ENCODE data around the gene DNAH9.

DNAH9 gene, protein sequence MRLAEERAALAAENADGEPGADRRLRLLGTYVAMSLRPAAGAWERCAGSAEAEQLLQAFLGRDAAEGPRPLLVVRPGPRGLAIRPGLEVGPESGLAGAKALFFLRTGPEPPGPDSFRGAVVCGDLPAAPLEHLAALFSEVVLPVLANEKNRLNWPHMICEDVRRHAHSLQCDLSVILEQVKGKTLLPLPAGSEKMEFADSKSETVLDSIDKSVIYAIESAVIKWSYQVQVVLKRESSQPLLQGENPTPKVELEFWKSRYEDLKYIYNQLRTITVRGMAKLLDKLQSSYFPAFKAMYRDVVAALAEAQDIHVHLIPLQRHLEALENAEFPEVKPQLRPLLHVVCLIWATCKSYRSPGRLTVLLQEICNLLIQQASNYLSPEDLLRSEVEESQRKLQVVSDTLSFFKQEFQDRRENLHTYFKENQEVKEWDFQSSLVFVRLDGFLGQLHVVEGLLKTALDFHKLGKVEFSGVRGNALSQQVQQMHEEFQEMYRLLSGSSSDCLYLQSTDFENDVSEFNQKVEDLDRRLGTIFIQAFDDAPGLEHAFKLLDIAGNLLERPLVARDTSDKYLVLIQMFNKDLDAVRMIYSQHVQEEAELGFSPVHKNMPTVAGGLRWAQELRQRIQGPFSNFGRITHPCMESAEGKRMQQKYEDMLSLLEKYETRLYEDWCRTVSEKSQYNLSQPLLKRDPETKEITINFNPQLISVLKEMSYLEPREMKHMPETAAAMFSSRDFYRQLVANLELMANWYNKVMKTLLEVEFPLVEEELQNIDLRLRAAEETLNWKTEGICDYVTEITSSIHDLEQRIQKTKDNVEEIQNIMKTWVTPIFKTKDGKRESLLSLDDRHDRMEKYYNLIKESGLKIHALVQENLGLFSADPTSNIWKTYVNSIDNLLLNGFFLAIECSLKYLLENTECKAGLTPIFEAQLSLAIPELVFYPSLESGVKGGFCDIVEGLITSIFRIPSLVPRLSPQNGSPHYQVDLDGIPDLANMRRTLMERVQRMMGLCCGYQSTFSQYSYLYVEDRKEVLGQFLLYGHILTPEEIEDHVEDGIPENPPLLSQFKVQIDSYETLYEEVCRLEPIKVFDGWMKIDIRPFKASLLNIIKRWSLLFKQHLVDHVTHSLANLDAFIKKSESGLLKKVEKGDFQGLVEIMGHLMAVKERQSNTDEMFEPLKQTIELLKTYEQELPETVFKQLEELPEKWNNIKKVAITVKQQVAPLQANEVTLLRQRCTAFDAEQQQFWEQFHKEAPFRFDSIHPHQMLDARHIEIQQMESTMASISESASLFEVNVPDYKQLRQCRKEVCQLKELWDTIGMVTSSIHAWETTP (N-terminal part only)

DNA sequence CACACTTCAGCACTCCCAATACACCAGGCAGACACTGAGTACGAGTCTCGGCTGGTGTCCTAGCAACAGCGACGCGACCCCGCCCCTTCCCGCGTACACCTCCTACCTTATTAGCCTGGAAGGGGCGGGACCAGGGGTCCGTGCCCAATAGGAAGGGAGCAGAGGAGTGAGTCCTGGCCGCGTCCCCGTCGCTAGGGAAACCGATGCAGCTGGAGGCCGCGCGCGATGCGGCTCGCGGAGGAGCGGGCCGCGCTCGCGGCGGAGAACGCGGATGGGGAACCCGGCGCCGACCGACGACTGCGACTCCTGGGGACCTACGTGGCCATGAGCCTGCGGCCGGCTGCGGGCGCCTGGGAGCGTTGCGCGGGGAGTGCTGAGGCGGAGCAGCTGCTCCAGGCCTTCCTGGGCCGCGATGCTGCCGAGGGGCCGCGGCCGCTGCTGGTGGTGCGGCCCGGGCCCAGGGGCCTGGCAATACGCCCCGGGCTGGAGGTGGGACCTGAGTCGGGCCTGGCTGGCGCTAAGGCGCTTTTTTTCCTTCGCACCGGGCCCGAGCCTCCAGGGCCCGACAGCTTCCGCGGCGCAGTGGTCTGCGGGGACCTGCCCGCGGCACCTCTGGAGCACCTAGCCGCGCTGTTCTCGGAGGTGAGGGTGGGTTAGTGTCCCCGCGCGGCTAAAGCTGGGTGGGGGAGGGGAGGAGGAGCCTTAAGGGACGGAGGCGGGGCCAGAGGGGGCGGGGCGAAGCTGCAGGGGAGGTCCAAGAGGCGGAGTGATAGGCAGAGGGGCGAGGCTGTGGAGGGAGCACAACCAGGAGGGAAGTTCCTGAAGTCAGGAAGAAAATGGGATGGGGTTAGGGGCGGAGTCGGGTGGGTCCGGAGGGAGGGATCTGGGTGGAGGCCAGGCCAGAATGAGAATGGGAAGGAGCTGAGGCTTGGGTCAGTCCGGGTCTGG lies at the start of gene DNAH9:
Gene DNAH9, plus strand, starts transcription at position 197 of the 948 bp plus-strand sequence. Its CDS starts 29 bp downstream, at position 226.
- peak in 1 of 2 donors; percentile 3 for DNase-seq

DNA sequence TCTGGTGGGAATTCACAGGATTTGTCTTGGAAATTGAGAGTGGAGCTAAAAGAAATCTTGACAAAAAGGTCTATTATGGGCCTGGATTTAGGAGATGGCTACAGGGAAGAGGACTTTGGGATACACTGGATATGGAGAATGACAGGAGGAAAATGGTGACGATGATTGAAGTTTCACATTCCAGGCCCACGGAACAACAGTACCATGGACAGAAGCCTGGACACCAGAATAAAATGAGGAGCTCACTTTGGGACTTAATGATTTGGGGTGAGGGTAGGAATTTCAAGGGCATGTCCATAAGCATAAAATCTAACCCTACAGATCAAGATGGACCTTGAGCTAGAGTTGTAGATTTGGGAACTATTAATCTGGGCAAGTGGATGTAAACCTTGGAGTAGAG lies 47.8 kb upstream of the DNAH9 start:
- DNase-seq = no peak

DNA sequence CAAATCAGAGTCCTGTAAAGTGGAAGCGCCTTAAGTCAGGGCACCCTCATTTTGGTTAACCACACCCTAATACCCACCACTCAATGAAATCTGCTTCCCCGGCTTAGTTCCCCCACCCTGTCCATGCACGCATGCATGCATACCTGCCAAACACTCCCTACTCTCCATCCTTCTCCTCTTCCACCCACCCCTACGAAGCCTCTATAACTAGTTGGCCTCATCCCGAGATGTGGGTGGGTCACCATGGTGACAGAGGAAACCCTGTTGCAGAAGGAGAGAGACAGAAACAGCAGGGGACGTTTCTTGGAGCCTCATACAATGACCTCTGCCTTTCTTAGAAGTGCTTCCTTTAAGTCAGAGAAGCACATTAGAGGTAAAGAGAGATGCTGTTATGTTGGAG lies 46.8 kb upstream of the DNAH9 start:
- DNase-seq = no peak

DNA sequence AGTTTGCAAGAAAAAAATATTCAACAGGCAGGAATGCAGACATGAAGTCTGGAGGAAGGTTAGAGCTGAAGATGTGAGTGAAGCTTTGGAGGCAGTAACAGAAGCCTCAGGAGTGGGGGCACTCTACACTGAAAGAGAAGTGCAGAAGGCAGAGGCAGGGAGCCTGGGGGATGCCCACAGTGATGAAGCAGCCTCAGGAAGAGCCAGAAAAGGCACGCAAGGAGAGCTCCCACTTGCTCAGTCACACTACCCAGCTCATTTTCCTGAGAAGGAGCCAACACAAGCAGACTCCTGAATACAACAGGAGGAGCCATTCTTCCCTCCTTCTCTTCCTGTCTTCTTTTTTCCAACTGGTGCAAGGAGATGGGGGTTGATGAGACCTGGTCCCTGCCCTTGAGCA lies 45.1 kb upstream of the DNAH9 start:
- no peak for DNase-seq

DNA sequence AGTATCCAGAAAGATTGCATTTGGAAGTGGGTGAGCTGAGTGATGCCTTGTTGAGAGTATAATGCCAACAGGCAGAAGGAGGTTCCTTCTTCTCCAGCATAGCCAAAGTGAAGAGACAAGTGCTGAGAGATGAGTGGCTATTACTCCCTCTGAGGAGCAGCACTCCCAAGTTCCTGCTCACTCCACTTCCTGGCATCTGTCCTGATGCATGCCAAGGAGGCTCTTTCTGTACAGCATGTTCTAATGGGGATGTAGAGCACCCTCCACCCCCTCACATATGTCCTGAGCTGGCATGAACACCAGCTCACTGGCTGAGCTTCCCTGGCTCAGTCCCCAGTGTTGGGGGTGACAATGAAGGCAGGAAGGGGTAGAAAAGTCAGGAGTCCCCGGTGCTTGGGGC lies 44.2 kb upstream of the DNAH9 start:
- no peak for DNase-seq

DNA sequence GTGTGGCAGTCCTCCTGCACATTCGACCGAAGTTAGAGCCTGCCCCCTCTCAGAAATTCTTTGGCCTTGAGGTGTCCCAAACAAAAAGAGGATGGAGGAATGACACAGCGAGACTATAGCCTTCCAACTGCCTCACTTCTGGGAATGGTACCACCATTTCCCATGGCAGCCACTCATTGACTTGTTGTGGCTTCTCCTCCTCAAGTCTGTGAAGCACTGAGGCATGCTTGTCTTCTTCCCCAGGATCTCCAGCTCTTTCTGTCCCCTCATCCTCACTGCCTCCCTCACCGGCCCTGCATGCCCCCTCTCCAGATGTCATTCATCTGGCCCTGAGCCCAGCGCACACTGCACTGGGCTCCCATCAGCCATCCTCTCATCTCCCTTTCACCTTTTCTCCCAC lies 43.7 kb upstream of the DNAH9 start:
- DNase-seq = no peak

DNA sequence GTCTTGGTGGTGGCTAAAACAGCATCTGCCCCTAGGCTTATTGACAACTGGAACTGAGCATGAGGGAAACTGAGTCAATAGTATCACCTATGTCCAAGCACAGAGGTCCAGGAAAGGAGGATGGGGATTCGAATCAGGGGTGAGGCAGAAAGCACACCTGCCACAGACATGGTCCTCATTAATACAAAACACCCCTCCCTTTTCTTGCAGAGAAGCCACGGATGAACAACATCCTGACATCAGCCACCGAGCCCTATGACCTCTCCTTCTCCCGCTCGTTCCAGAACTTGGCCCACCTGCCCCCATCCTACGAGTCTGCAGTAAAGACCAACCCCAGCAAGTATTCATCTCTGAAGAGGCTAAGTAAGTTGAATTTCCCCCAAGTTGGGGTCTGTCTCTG lies 42.7 kb upstream of the DNAH9 start:
- no peak for DNase-seq

DNA sequence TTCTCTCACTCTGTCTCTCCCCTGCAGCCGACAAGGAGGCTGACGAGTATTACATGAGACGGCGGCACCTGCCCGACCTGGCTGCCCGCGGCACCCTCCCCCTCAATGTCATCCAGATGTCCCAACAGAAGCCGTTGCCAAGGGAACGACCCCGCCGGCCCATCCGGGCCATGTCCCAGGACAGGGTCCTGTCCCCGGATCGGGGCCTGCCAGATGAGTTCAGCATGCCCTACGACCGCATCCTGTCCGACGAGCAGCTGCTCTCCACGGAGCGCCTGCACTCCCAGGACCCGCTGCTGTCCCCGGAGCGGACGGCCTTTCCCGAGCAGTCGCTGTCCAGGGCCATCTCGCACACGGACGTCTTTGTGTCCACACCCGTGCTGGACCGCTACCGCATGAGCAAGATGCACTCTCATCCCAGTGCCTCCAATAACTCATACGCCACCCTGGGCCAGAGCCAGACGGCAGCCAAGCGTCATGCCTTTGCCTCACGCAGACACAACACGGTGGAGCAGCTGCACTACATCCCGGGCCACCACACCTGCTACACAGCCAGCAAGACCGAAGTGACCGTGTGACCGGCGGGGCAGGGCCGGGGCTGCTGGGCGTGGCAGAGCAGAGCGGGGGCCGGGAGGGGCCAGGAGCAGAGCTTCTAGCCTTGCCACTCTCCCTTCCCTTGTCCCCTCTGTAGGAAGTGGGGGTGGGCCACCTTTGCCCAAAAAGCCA lies 40.4 kb upstream of the DNAH9 start:
- no peak for DNase-seq

DNA sequence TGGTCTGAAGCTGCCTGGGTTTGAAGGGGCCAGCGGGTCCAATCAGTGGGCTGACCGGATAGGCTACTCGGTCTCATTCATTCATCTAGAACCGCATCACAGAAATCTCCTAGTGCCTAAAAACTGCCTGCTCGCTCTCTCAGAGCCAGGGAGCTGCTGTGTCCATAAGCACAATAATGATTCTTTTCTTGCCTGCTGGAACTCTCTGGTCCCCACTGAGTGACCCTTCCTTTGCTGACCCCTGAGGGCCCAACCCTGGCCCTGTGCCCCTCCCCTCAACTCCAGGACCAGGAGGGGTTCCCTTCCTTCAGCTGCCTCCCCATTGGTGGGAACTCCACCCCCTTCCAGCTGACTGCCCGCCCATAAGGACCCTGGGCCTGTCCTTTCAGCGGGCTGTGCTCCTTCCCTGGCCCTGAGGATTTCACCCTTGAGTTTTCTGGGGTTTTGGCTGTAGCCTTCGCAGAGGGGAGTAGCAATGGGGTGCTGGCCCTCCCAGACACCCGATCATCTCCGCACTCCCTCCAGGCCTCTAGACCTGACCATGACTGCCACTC lies 39.5 kb upstream of the DNAH9 start:
- no peak for DNase-seq

DNA sequence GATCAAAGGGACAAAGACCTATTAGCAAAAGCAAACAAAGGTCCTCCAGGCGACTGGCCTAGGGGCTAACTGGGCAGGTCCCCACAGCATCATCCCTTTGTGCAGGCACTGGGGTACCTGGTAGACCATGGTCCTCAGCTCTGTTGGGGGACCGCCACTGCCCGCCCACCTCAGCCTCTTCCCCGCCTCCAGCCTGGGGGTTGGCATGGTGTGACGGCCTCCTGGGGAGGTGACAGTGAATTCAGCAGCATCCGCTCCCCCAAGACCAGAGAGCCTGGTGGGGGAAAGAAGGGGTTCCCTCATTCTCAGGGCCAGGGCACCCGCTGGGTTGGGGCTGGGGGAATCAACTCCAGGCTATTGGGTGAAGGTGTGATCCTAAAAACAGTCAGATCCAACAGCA lies 38.7 kb upstream of the DNAH9 start:
- DNase-seq = no peak

DNA sequence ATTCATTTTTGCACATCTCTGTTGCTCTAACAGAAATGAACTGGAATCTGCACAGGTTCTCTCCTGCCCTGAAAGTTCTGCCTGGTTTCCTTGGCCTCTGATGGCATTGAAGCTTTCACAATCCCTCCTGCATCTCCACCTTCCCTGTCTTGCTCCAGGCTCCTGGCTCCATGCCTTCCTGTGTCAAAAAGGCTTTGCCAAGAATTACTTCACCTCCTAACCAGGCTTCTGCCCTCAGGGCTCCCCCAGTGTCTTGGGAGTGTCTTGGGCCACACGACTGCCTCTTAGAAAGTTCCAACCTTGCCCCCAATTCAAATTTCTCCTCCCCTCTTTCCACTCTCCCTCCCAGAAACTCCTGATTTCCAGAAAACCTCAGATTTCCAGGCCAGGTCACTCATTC lies 37.0 kb upstream of the DNAH9 start:
- DNase-seq = no peak

DNA sequence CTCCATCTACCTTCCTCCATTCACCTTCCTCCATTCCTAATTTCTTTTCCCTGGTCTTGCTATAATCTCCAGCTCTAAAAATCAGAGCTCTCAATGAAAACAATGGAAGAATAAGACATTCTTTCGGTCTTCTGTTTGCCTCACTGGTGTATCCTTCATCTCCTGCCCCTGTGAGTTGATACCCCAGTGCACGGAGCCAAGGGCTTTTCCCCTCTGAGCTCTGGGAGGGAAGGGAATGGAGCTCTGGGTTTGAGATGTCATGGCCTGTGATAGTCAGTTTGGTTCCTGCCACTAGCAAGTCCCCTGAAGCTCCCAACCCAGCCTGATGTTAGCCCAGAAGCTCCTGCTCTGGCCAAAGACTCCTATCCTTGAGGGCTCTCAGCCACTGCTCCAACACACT lies 36.6 kb upstream of the DNAH9 start:
- no peak for DNase-seq

DNA sequence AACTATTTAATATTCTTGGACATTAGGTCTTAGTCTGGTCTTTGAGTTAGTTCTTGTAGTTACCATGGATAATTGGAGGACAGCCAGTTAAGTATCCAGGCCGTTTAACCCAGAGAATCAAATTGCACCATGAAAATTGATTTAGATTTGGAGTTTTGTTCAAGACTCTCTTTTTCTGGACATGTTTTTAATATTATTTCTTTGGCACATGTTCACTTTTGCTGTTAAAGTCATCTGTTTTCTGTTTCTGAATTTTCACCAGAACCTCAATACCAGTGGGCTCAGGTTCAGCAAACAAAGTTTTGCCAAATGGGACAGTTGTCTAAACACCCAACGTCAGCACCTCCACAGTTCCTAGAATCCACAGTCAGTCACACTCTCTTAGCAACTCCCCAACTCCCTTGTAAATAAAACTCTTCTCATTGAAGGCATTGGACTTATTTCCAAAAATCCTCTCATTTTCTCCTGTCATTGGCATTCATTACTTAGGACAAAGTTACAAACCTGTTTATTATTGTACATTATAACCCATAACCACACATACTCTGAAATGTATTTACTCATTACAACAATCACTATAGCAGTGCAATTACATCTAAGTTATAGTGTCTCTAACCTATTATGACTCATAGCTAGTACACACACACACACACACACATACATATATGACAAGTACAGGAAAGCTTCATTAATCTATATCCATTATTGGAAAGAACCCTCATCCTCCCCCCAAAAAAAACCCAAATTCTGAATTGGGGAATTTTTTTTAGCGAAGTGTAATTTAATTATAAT lies 33.5 kb upstream of the DNAH9 start:
- DNase-seq = no peak

DNA sequence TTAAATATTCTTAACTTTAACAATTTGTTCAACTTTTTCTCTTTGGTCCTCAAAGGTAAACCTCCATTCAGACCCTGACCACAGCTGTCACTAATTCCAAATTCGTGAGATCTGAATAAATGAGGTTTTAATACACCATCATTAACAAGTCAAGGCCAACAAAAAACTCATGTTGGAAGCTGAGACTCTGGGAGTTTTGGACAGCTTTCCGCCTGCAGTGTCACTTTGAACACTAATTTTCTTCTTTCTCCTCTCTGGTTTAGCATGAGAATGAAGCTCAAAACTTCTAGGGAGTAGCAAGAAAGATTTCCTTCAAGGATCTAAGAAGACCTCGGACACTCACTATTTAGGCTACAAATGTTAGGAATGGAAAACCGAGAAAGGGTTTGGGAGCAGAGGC lies 32.7 kb upstream of the DNAH9 start:
- DNase-seq = no peak

DNA sequence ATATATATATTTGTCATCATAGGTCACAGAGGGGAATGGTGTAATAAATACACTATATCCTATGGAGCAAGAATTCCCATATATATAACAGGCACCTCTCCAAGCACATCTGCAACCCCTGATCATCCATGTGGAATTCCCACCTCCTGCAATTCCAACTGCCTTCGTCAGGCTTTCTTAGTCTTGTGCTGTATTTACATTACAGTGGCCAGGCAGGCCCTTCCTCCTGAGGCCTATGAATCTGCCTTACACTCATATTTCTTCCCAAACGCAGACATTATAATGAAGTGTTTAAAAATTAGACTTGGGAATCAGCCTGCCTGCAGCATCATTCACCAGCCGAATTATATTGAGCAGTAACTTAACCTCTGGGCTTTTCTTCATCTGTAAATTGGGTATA lies 19.3 kb upstream of the DNAH9 start:
- DNase-seq = no peak

DNA sequence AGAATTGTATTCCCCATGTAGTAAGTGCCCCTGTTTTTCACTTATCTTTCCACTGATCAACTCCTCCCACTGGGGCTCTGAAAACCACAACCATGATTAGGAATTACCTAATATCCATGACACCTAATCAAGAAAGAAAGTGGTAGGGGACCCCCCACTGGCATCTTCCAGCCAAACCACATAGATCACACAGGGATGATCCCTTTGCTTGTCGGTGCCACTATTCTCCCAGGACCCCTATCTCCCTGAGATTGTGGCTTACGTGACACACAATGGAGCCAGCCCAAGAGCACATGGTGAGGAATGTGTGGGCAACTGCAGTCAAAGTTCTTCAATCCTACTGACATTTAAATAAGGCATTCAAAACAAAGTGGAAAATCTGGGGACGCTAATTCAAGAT lies 17.6 kb upstream of the DNAH9 start:
- DNase-seq = no peak

DNA sequence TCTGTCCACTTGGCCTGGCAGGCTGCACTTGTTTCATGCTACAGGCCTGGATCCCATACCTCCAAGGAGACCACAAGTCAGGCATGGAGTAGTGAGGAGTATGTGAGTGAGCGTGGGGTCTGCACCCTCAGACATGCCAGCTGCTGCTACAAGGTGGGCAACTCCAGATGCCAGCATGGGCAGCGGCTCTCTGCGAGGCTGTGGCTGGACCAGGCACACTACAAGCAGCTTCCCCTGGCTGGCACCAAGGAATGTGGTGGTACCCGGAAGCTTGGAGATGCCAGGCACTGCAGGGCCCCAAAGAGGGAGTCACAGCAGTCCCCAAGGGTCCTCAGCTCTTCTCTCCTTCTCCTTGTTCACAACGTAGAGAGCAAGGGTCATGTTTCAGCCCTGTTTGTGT lies 16.1 kb upstream of the DNAH9 start:
- DNase-seq = no peak

DNA sequence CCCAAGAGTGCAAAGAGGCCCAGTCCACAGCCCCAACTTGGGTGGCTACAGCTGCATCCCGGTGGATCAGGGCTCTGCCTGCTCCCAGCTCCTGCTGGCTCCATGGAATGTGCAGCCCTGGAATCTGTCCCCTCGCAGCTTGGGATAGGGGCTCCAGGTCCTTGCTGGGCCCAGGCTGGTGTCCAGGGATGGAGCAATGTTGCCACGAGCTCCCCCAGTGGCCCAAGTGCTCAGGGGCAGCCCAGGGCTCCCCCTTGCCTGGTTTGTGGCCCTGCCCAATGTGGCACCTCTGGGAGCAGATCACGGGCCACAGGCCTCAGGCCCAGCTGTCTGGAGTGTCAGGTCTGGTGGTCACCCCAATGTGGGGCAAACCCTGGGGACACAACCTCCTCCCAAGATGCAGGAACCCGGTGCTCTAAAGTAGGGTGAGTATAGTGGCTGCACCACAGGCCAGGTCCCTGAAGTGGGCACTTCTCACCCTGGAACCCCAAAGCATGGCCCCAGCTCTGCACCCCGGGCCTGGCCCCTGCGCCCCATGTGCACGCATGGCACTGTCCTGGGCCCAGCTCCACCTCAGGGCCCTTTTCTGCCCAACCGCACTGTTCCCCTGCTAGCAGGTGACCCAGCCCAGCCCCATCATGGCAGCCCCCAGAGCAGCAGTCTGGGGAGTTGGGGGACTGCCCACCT lies 14.8 kb upstream of the DNAH9 start:
- DNase-seq = no peak

DNA sequence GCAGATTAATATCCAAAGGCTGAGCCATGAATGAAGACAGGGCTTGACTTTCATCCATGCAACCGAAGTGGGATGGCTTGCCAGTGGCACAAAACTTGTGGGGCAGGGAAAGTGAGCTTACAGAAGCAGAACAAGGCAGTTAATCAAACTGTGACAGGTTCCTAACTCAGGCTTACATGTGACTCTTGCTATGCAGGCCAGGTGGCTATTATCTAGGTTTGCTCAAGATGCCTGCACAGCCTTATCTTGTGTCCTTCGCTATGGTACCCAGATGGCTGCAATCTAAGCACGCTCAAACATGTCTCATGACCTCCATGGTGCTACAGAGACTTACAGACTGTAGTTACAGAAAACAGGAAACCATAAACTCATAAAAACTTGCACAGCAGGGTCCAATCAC lies 8.6 kb upstream of the DNAH9 start:
- no peak for DNase-seq

DNA sequence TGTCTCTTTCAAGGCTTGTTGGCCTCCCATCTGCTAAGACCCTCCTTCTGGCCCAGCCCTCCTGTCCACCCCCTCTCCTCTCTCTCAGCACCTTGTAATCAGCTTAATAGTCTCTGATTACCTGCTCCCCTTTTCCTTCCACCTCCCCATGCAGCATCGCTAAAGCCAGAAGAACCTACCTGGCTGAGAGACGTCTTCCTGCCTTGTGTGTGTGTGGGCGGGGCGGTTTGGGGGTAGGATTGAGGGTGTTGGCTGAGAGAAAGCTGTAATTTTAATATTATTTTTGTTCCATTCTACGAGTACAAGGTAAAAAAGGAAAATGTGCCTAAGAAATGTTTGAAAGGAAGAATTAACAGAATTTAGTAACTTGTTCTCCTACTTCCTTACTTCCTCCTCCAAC lies 3.4 kb downstream of the DNAH9 start:
- no peak for DNase-seq

Measured in CD4-positive, alpha-beta T cell treated with Interferon alpha-2 for 1 hour (primary cell).